C4-2B (cell line): ENCODE measurements around the gene EPB41L3.

ENCODE experiments used
- H3K27ac ChIP-seq: fragments of 450-650 bp; 2 replicates; pipeline ENCODE4 v1.5.1; 2017
- CTCF ChIP-seq: fragments of 450-650 bp; conservative IDR thresholded peaks from 2 replicates; pipeline ENCODE4 v1.5.1; 2017; ENCODE audit warnings: mild to moderate bottlenecking
- ZFX ChIP-seq: fragments of 450-650 bp; IDR thresholded peaks from 2 replicates; pipeline ENCODE4 v1.6.1; 2017

EPB41L3 gene

GRCh38 chr18:5543773-5544389, at the start of gene EPB41L3:
Gene EPB41L3 (minus strand): TSS chr18:5543997. CDS start chr18:5489183, 54,814 bp downstream.
- H3K27ac ChIP-seq = no peak within 1 kb of the TSS
- no peak for TF ChIP-seq CTCF

- TF ChIP-seq ZFX (no peak), CTCF (no peak)
- no peak overlapping the region for H3K27ac ChIP-seq
Measured at GRCh38 chr18:5588529-5588928, 44.7 kb upstream of the EPB41L3 start.

- no peak overlapping the region for H3K27ac ChIP-seq
Measured at GRCh38 chr18:5585653-5586052, 41.9 kb upstream of the EPB41L3 start.

GRCh38 chr18:5584746-5585417, 41.1 kb upstream of the EPB41L3 start:
- no peak for TF ChIP-seq ZFX
- no peak for TF ChIP-seq CTCF
- H3K27ac ChIP-seq = no peak overlapping the region

More at GRCh38 chr18:5585653-5586052, 41.9 kb upstream of the EPB41L3 start:
- TF ChIP-seq ZFX = no peak
- no peak for TF ChIP-seq CTCF

- TF ChIP-seq CTCF (no peak), ZFX (no peak)
- H3K27ac ChIP-seq = no peak overlapping the region
Measured at GRCh38 chr18:5582849-5583681, 39.3 kb upstream of the EPB41L3 start.

GRCh38 chr18:5582076-5582475, 38.3 kb upstream of the EPB41L3 start:
- no peak for TF ChIP-seq CTCF
- TF ChIP-seq ZFX = no peak
- H3K27ac ChIP-seq = no peak overlapping the region

GRCh38 chr18:5574843-5575242, 31.0 kb upstream of the EPB41L3 start:
- H3K27ac ChIP-seq = no peak overlapping the region
- TF ChIP-seq CTCF (no peak), ZFX (no peak)
